HG03565 (cell line): ENCODE measurements around the gene CNTF.

Source experiments
- ATAC-seq: cut with Tn5 transposase; IDR thresholded peaks from one replicate; pipeline ENCODE4 v1.9.1; 2021; ENCODE audit warnings: mild to moderate bottlenecking, moderate library complexity; ENCODE audit not compliant: unreplicated experiment

The CNTF gene

DNA sequence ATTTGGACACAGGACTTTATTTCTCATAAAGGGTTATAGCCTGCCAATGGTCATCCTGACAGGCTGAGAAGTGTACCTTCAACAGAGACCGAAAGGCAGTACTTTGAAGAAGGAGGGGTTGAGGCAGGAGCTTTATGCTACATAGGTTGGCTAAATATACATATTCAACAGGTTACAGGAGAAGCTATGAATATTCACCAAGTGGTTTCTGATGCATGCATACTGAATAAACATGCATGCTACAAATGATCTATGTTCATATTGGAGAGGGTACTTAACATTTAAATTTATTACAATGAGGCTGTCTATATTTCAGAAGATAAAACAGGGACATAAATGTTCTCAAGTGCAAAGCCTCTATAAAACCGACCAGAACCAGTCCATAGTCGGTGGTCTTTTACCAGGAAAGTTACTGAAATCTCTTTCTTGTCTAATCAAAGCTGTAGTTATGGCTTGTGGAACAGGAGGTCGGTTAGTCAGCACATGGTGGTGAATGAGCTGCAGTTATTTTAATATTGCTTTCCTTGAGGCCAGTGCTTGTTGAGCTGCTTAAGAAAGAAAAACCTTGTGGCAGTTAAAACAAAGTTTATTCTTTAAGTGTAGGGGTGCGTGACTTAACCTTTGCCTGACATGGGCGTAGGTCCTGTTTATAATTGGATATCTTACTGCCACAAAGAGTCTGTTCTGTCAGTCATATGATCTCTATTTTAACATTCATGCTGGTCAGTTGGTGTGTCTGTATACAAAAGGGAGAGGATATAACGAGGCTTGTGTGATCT lies 19.5 kb downstream of the CNTF start:
- ATAC-seq, result no peak

DNA sequence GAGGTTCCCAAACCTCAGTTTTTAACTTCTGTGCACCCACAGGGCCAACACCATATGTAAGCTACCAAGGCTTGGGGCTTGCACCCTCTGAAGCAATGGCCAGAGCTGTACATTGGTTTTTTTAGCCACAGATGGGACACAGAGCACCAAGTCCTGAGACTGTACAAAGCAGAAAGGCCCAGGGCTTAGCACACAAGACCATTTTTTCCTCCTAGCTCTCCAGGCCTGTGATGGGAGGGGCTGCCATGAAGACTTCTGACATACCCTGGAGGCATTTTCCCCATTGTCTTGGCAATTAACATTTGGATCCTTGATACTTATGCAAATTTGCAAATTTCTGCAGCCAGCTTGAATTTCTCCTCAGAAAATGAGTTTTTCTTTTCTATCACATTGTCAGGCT lies 23.4 kb downstream of the CNTF start:
- ATAC-seq, result no peak

DNA sequence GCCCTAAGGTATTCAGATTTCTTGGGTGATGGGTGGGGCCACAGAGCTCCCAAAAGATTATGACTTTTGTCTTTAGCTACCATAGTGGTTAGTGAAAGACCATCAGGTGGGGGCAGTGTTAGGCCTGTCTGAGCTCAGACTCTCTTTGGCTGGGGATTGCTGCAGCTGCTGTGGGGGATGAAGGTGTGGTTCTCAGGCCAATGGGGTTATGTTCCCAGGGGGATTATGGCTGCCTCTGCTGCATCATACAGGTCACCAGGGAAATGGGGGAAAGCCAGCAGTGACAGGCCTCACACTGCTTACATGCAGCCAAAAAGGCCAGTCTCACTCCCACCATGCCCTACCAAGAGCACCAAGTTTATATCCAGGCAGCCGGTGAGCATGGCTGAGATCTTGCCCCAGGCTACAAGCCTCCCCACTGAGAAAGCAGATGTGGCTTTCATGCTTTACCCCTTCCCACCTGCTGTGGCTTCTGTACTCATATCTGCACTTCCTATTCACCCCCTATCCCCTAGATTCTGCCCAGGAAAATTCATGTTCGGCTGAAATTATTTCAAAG lies 24.8 kb downstream of the CNTF start:
- ATAC-seq, result peak; percentile 79

DNA sequence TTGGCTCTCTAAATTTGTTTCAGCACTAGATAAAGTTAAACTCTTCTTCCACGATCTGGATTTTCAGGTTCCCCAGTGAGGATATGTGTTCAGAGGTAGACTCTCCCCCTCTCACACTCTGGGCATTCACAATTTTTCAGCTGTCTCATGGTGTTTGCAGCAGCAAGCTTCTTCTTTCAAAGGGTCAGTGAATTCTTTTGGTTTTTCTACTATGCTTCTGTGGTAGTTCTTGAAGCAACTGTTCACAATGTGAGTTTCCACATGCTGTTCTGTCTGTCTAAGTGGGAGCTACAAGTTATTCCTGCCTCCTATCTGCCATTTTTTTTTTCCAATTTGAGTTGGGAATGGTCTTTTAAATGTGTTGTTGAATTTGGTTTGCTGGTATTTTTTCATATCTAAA lies 25.4 kb downstream of the CNTF start:
- peak; percentile 18 for ATAC-seq

DNA sequence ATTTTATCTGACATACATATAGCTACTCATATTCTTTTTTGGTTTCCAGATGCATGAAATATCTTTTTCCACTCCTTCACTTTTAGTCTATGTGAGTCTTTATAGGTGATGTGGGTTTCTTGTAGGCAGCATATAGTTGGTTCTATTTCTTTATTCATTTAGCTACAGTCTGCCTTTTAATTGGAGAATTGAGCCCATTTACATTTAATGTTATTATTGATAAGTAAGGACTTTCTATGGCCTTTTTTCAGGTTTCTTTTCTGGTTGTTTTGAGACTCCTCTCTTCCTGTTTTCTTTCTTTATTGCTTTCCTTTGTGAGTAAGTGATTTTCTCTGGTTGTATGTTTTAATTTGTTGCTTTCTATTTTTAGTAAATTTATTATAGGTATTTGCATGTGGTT lies 27.2 kb downstream of the CNTF start:
- ATAC-seq, result no peak

DNA sequence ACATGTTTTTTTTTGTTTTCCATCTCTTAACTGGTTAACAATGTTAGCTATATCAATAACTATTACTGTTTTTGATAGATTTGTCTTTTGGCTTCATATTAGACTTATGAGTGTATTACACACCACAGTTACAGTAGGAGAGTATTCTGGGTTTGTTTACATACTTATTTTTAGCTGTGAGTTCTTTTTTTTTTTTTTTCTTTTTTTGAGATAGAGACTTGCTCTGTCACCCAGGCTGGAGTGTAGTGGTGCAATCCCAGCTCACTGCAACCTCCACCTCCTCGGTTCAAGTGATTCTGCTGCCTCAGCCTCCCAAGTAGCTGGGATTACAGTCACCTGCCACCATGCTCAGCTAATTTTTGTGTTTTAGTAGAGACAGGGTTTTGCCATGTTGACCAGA lies 28.0 kb downstream of the CNTF start:
- ATAC-seq, result no peak

DNA sequence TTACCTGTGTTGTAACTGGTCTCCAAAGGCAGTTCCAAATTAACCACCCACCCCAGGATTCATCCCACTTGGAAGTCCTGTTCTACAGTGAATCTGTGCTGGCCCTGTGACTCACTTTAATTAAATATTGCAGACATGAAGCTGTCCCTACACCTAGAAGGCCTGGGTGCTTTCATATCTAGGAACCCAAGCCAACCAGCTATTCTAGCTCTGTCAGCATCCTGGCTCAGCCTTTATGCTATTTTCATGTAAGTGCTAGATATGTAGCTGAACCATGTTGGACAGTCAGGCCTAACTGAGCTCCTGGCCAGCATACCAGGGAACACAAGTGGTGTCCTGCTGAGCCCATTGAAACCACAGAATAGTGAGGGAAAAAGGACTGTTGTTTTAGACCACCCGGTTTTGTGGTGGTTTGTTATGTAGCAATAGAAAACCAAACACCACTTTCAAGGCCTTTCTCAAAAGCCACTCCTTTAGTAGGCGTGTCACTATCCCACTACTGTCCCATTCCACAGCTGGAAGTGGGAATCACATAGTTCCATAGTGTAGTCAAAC lies 30.3 kb downstream of the CNTF start:
- no peak for ATAC-seq

DNA sequence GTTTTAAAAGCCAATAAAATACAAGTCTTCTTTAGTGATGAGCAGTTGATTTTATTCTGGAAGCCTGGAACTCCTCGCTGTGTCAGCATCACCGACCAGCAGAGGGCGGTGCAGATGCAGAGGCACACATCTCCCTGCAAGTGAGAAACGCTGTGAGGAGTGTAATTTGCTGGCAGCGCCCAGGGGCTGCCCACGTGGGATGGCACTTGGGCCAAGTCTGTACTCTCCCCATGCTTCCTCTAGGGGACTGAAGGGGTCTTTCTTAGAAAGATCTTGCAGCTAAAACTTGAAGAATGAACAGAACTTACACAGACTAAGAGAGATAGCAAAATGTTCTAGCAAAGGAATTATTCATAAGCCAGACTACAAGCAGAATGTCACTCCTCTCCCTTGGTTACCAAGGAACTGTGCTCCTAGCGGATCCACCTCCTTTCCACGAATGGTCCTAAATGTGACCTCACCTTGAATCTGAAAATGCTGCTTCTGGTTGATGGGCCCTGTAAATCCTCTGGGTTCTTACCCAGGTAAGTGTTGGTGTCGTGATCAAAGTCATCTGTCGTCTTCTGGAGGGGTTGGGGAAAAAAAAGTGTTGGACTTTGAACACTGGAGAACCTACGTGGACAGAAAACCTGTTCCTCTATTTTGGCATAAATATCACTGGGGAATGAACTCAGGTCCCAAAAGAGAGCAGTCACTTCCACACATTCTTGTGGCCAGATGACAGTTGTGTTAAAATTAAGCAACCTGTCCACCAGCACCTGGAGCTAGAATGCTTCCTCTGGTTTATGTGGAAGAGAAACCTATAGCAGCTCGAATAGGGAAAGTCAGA lies 31.8 kb downstream of the CNTF start:
- ATAC-seq, result peak; percentile 81

DNA sequence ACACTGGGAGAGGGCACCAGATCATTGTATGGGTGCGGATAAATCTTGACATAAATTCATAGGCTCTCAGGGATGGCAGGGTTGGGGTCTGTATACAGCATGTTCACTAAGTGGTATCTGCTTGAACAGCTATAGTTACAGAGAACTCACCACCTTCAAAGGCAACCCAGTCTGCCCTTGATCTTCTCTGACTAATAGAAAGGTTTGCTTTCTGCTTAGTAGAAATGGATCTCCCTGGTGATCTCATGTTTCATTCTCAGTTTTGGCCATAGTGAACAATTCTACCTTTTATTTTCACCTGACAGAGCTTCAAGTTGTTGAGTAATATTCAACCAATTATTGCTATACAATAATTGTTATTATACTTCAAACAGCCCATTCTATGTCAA lies 32.4 kb downstream of the CNTF start:
- ATAC-seq, result peak; percentile 50

DNA sequence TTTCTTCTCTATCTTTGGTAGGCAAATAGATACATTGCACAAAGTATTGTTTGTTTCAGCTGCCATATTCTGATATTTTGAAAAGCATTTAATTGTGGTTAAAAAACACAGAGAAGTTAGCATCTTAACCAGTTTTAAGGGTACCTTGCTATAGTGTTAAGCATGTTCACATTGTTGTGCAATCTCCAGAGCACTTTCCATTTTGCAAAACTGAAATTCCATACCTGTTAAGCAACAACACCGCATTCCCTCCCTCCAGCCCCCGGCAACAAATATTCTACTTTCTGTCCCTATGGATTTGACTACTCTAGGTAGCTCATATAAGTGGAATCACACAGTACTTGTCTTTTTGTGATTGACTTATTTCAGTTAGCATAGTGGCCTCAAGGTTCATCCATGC lies 33.9 kb downstream of the CNTF start:
- ATAC-seq, result no peak

DNA sequence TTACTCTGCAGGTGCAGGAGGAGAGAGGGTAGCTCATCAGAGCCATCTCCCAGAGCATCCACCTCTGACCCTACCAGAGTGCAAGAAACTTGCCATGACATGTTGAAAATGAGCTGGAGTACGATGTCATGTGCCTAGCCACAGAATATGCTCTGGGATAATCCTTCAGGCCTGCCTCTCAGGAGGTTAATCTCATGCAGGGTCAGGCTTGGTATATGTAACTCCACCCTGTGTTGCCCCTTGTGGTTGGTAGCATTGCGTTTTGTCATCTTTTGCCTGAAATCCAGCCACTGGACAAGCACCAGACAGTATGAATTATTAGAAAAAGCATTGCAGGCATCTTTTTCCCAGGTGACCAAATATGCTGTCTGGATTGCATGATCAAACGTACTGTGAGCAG lies 36.2 kb downstream of the CNTF start:
- ATAC-seq, result no peak

DNA sequence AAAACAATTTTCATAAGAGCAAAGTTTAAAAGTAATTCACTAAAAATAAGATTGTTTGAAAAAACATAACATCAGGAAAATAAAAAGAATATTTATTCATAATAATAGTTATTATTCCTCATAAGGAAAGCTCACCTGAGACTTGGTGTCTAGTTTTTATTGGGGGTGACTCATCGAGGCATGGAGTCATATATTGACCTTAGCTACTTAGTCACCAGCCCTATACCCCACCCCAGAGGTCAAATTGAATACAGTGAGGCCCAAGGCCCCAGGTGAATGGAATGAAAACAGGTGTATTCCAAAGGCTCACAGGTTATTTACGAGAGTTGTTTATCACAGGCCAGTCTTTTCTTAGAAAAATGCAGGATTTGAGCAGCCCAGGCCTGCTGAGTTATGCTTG lies 36.9 kb downstream of the CNTF start:
- ATAC-seq, result no peak

DNA sequence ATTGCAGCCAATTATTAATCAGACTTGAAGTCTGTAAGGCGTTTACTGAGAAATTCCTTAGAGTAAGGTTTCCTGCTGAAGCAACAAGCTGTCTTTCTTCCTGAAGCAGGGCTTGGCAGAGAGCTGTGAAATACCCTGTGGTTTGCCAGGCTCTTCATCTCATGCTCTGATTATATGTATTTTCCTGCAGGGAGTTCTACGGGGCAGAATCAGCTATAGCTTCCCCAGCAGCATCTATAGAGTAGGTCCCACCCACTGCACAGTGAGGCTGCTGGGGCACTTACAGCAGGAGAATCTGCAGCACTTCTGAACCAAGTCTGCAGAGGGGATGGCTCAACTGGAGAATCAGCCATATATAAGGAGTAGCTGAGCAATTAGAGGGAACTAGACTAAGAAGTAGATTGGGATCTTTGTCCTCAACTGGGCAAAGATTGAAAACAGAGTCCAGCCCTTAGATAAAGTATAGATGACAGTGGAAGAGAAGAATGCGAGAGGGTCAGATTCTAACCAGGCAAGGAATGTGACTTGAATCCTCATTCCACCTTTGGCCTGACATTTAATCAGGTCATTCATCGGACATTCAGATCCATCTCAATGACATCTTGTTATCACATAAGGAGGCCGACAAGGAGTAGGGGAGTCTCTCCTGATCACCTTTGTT lies 37.6 kb downstream of the CNTF start:
- ATAC-seq, result no peak

DNA sequence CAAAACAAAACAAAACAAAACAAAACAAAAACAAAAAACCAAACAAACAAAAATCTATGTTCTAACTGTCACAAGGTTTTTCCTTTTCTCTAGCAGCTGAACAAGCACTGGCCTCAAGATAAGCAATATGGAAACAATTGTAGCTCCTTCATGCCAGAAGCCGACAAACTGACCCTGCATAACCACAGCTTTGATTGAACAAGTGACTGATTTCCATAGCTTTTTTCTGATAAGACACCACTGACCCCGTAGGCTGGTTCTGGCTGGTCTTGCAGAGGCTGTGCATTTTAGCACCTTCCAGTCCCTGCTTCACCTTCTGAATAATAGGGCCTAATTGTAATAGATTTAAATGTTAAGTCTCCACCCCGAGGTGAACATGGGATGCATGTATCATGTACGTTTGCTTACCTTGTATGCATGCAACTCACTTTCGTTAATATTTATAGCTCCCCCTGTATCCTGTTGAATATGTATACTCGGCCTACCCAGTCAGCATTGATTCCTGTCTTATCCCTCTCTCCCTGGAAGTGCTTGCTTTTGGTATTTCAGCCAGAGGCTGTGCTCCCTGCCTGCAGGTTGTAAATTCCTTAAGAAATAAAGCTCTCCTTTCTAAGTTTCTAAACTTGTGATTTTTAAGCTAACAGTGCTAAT lies 49.6 kb downstream of the CNTF start:
- ATAC-seq, result no peak

DNA sequence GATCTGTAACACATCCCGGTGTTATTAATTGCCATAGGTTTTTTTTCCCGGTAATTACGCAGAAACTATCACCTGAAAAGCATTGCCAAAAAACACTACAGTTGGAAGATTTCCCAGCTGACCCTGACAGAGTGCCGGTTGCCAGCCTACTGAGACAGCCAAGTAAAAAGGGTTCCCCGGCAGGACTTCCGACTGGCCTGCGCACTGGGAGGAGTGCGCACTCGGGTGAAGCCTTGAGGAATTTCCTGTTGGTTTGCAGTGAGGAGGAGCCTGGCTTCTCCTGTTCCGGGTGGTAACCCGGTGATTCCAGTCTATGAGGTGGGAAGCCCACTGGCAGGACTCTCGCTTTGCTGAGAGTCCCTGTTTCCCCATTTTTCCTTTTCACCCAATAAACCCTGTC lies 52.1 kb downstream of the CNTF start:
- no peak for ATAC-seq
